Stimulated activated CD8-positive, alpha-beta memory T cell treated with anti-CD3 and anti-CD28 coated beads, Interleukin-12 subunit alpha, Interleukin-12 subunit beta, amount 100 ng/mL, for 24 hours (primary cell): Measurements from ENCODE around the gene TRAF2.
"Not testable (repeated sequence)": the region's sequence is repeated elsewhere in the genome, so short reads cannot be mapped to it uniquely, and the experiment has no call there.

ENCODE experiments used
- DNase-seq: peaks from one replicate; pipeline ENCODE4 v3.0.0-alpha.2; 2020; ENCODE audit errors: extremely low read depth

Gene TRAF2, protein sequence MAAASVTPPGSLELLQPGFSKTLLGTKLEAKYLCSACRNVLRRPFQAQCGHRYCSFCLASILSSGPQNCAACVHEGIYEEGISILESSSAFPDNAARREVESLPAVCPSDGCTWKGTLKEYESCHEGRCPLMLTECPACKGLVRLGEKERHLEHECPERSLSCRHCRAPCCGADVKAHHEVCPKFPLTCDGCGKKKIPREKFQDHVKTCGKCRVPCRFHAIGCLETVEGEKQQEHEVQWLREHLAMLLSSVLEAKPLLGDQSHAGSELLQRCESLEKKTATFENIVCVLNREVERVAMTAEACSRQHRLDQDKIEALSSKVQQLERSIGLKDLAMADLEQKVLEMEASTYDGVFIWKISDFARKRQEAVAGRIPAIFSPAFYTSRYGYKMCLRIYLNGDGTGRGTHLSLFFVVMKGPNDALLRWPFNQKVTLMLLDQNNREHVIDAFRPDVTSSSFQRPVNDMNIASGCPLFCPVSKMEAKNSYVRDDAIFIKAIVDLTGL

DNA sequence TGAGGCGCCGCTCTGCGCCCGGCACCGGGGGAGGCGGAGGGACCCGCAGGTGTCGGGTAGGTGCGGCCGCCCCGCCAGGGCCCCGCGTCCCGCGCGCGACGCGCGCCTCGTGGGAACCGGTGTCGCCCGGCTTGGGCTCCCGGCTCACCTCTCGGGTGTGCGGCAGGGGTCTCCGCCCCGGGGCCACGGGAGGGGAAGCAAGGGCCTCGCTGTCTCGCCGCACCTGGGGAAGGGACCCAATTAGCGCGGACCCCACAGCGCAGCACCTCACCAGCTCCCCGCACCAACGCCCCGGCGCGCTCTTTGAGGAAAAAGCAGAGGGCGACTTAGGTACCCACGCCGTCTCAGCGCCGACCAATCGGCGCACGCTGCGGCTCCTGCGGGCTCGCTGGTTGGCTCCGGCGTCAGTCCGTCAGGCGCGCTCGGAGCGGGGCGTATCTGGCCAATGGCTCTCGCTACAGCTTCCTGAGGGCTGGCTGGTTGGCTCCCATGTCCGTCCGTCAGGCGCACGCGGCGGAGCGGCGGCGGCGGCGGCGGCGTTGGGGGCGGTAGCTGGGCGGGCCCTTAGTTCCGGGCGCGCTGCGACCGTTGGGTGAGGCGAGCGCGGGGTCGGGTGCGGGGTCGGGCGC is at the start of gene TRAF2:
Gene TRAF2, plus strand, starts transcription at position 567 of the 629 bp plus-strand sequence. CDS start 12,225 bp downstream, outside the sequence.
- DNase-seq: peak; percentile 86

DNA sequence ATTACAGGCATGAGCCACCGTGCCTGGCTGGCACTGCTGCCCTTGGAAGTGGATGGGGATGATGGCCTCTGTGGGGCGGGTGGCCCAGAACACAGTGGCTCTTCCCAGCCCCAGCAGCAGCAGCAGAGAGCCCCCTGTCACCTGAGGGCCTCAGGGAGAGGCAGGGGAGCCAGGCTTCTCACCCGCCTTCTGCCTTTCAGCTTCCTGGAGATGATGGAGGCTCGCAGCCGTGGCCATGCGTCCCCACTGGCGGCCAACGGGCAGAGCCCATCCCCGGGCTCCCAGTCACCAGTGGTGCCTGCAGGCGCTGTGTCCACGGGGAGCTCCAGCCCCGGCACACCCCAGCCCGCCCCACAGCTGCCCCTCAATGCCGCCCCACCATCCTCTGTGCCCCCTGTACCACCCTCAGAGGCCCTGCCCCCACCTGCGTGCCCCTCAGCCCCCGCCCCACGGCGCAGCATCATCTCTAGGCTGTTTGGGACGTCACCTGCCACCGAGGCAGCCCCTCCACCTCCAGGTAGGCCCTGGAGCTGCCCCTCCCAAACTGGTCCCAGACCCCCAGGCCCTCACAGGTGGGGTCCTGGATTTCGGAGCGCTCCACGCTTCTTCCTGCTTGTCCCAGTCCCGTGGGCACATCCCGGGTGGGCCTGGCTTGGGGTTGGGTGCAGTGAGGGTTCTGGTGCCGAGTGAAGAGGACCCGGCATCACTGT is 49.0 kb upstream of the TRAF2 start:
- no peak for DNase-seq

DNA sequence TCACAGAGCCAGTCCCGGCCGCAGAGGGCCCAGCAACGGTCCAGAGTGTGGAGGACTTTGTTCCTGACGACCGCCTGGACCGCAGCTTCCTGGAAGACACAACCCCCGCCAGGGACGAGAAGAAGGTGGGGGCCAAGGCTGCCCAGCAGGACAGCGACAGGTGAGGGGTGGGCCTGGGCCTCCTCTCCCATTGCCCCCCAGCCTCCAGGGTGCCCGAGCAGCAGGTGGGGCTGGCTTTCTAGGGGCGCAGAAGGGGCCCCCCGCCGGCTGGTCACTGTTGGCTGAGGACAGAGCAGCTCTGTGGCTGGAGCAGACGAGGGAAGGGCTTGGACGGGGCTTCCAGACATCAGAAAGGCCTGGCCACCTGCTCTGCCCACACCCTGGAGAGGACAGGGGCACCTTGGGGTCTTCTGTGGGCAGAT is 48.4 kb upstream of the TRAF2 start:
- not testable (repeated sequence) for DNase-seq

DNA sequence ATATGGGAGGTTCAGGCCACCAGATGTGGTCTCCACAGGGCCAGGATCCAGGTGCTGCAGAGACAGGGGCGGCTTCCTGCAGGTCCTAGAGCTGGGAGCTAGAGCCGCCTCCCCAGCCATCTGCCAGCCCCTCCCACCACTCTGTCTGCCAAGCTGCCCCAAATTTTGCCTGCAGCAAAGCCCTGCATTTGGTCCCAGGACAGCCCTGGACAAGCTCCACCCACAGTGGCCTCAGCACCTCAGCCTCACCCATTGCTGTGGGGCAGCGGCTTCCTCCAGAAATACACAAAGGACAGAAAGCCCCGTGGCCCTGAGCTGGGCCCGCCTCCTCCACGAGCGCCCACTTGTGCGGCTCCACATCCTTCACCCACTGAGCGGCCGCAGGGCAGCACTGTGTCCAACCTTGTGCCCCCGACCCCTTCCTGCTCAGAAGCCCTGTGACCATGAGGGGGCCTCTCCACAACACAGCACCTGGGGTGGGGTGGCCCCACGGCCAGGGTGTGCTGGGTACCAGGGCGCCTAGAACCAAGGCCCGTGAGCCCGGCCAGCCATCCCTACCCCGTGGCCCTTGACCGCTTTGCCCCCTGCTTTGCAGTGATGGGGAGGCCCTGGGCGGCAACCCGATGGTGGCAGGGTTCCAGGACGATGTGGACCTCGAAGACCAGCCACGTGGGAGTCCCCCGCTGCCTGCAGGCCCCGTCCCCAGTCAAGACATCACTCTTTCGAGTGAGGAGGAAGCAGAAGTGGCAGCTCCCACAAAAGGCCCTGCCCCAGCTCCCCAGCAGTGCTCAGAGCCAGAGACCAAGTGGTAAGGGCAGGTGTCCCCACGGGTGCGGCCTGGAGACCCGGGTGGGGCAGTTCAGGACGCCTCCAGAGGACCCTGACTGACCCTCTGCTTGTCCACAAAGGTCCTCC is 47.7 kb upstream of the TRAF2 start:
- no peak for DNase-seq

- DNase-seq: no peak
Measured at GRCh38 chr9:136839229-136840139, 46.8 kb upstream of the TRAF2 start.

DNA sequence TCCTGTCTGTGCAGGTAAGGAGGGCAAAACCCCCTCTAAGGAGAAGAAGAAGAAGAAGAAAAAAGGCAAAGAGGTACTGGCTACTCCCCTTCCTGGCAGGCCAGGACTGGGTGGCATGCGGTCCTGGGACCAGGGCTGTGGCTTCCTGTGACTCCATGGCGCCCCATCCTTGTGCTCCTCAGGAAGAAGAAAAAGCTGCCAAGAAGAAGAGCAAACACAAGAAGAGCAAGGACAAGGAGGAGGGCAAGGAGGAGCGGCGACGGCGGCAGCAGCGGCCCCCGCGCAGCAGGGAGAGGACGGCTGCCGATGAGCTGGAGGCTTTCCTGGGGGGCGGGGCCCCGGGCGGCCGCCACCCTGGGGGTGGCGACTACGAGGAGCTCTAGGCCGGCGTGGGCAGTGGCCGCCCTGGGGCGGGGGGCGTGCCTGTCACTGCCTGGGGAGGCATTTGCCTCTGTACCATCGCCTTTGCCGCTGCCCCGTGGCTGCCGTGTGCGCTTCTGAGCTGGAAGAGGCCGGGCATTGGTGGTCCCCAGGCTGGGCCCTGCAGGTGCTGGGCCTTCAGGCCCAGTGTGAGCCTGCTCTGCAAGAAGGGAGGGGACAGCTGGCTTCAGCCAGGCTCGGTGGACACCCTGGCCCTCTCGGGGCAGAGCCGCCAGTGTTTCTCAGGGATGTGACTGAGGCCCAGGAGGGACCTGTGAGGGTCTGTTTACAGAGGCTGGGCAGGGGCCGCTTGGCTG is 46.0 kb upstream of the TRAF2 start:
- DNase-seq: no peak

GRCh38 chr9:136840877-136841645 is 45.3 kb upstream of the TRAF2 start:
- DNase-seq: no peak

DNA sequence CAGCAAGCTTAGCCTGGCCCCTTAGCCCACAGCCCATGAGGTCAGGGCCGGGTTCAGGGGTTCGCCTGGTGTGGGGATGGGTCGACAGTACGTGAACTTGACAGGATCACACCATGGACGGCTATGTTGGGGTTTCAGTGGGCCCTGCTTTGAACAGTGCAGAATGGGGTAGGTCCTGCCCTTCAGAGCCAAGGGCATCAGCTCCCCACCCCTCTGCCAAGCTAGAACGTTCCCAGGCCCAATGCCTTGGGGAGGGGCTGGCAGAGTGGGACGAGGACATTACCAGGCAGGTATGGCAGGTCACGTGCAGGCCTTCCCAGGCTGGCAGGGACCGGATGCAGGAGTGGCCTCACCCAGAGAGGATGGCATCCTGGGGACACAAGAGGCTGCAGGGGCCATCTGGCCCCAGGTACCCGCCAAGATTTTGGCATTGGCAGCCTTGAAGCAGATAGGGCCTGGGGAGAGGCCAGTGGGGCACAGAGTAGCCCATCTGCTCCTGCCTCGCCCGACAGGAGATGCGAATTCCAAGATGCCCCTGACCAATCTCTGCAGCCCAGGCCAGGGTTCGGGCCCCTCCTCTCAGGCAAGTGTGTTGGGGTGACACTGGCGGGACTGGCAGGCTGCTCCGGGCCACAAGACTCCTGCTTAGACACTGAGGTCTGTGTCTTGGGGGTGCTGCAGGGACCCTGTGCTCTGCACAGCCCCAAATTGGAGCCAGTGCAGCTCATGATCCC is 44.5 kb upstream of the TRAF2 start:
- not testable (repeated sequence) for DNase-seq

DNA sequence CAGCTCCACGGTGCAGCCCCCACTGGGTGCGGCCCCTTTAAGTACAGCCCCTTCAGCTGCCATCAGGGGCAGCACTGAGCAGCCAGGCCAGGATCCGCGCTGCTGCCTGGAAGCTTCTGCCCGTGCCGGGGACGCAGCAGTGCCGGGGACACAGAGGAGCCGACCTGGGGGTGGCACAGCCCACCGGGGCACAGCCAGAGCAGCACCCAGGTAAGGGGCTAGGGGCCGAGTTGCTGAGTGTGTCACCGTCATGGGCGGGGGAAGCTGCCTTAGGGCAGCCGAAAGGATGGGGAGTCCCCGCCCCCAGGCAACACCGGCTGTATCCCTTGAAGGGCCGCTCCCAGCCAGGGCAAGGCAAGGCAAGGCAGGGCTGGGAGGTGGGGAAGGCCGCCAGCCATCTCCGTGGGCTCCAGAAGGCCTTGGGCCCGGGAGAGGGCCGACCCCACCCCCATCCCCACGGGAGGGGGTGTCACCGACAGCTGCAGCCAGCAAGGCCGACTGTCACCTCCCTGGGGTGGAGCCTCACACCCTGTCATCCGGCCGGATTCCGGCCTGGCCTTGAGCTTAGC is 43.9 kb upstream of the TRAF2 start, which contains the start of gene AJM1:
Gene AJM1, plus strand, starts transcription at position 99 of the 569 bp plus-strand sequence. CDS start 1,937 bp downstream, outside the sequence.
- DNase-seq: peak; percentile 44

- not testable (repeated sequence) for DNase-seq
Measured at GRCh38 chr9:136843159-136843800, 43.0 kb upstream of the TRAF2 start.

GRCh38 chr9:136843801-136844740 is 42.2 kb upstream of the TRAF2 start:
- DNase-seq: not testable (repeated sequence)

DNA sequence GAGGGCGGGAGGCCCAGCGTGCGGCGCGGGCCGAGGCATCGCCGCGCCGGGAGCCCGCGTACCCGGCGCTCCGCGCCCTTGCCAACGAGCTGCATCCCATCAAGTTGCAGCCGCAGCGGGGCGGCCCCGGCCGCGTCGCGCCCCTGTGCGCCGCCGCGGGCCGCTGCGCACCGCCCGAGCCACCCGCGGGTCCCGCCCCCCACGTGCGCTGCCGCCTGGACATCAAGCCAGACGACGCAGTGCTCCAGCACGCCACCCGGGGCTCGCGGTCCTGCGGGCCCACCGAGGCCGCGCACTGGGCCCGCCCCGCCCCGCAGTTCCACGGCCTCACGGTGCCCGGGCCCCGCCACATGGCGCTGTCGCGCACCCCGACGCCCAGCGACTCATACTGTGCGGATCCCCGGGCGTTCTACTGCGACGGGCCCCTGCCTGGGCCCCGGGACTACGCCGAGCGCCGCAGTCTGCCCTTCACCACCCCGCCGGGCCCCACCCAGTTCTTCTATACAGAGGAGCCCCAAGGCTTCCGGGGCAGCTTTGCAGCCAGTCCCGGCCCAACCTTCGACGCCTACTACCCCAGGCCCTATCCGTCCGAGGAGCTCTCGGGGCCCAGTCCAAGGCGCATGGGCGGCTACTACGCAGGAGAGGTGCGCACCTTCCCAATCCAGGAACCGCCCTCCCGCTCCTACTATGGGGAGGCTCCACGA is 41.4 kb upstream of the TRAF2 start:
- DNase-seq: no peak

- no peak for DNase-seq
Measured at GRCh38 chr9:136845465-136846260, 40.7 kb upstream of the TRAF2 start.

GRCh38 chr9:136846376-136847087 is 39.8 kb upstream of the TRAF2 start:
- DNase-seq: no peak
